Stromal cell of bone marrow (primary cell): ENCODE measurements around the gene GALNT9.
A peak's percentile ranks its signal among the peaks of the same experiment; 100 is the strongest.
"Not testable (repeated sequence)": the region's sequence is repeated elsewhere in the genome, so short reads cannot be mapped to it uniquely, and the experiment has no call there.

ENCODE experiments used
- DNase-seq: peaks from one replicate; pipeline ENCODE4 v3.0.0-alpha.2; 2012; ENCODE audit warnings: low read depth

The GALNT9 gene

GRCh38 chr12:132196873-132197390 is 132.5 kb downstream of the GALNT9 start:
- no peak for DNase-seq

GRCh38 chr12:132196038-132196872 is 133.1 kb downstream of the GALNT9 start:
- DNase-seq = no peak

DNA sequence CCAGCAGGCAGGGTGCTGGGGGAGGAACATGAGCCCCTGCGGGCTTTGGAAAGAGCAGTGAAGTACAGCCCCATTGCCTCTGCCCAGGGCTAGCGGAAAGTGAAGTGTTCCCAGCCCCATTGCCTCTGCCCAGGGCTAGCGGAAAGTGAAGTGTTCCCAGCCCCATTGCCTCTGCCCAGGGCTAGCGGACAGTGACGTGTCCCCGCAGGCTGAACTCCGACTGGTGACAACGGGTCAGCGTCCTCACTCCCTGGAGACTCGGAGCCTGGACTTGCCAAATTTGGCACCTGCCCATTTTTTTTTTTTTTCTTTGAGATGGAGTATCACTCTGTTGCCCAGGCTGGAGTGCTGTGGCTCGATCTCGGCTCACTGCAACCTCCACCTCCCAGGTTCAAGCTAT is 134.1 kb downstream of the GALNT9 start:
- not testable (repeated sequence) for DNase-seq

GRCh38 chr12:132194556-132194955 is 134.8 kb downstream of the GALNT9 start:
- no peak for DNase-seq

GRCh38 chr12:132194056-132194455 is 135.3 kb downstream of the GALNT9 start:
- no peak for DNase-seq

DNA sequence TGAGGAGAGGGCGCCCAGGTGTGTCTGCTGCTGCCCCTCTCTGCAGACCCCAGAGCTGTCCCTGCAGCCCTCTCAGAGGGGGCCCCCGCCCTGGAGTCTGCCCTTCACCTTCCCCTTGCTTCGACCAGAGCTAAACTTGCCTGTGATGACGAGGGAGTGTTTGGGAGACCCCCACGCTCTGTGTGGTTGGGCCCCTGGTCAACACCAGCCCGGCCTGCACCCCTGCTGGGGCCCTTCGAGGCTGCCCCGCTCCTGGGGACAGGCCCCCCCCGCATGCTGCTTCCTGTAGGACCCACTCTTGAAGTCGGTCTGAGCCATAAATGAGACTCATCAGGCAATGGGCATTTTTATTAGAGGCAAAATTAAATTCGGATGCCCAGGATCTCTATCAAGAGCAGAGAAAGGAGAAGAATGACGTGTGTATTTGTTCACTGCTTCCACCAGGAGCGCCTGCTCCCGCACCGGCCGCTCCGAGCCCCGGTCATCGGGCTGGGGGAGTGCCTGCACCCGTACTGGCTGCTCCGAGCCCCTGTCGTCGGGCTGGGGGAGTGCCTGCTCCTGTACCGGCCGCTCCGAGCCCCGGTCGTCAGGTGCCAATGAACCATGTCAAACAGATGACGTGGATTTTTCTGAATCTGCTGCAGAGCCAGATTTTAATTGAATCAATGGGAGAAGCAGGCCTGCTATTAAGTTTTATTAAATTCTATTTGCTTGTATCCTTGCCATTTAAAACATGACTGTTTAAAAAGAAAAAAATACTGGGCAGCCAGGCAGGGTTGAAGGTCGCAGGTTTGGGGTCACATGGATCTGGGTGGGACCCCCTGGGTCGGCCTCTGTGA is 137.5 kb downstream of the GALNT9 start:
- no peak for DNase-seq

GRCh38 chr12:132190834-132191500 is 138.4 kb downstream of the GALNT9 start:
- DNase-seq = no peak

DNA sequence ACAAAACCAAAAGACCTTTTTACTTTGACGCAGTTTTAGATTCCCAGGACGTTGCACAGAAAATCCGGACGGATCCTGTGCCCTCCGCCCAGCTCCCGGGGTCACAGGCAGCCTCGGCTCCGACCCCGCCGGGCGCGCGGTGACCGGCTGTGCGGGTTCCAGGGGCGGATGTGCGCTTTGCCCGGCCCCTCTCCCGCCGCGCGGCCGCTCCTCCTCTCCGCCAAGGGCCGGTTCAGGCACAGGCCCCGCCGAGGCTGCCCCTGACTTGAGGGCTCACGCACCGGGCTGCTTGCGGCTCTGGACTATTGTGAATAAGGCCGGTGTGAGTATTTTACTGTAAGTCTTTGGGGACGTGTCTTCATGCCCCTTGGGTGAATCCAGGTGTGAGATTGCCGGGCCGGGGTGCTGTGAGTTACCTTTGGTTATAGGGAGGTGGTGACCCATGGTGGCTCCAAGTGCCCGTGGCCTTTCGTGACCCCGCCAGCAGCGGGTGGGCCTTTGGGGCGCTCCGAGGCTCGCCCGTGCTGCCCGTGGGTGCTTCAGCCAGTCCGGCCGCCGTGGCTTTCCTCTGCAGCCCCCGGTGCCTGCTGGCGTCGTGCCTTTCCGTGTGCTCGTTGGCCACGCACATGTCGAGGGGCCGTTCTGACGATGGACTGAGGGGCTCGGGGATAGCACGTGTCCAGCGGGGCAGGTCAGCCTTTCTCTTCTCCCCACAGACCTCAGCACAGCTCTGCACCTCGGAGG is 139.2 kb downstream of the GALNT9 start:
- DNase-seq = no peak

DNA sequence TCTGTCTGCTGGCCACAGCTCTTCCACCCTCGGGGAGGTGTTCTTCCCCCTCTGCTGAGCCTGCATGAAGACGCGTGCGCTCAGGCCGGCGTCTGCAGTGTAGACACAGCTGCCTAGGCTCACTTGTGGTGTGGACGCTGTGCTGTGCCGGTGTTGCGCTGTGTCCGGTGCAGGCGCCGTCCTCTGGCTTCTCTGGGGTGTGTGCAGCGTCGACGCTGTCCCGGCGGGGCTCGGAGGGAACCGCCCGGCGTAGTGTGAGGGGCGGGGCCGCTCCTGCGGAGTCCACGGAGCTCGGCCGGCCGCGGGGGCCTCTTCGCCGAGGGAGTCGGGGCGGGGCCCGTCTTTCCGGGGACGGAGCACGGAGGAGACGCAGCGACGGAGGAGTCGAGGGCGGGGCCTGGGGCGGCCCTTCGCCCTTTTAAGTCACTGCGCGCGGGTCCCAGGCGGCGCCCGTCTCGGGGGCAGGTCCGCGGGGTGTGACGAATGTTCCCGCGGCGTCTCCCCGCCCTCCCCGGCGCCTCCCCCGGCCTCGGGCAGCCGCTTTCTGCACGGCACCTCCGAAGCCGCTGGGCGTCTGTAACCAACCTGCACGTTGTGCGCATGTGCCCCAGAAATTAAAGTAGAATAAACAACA is 139.9 kb downstream of the GALNT9 start:
- DNase-seq = peak; percentile 48

DNA sequence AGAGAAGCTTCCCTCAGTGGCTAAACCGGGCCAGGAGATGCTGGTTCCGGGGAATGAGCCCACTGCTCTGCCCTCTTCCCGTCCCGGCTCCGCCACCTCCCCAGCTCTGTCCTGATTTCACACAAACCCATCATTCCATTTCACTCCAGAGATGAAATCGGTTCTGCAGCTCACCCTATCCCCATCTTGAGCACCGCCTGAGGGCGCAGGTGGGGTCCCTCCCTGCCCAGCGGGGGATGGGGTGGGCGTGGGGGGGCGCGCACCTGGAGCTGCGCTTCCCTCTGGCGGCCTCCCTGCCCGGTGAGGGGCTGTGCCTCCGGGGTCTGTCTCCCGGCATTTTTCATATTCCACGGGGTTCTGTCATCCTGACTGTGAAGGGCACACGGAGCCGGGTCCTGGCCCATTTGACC is 140.5 kb downstream of the GALNT9 start:
- DNase-seq = no peak

GRCh38 chr12:132188451-132188901 is 140.9 kb downstream of the GALNT9 start:
- DNase-seq = no peak

- no peak for DNase-seq
Observed at GRCh38 chr12:132187646-132188450, 141.5 kb downstream of the GALNT9 start.

GRCh38 chr12:132186857-132187620 is 142.3 kb downstream of the GALNT9 start:
- no peak for DNase-seq

DNA sequence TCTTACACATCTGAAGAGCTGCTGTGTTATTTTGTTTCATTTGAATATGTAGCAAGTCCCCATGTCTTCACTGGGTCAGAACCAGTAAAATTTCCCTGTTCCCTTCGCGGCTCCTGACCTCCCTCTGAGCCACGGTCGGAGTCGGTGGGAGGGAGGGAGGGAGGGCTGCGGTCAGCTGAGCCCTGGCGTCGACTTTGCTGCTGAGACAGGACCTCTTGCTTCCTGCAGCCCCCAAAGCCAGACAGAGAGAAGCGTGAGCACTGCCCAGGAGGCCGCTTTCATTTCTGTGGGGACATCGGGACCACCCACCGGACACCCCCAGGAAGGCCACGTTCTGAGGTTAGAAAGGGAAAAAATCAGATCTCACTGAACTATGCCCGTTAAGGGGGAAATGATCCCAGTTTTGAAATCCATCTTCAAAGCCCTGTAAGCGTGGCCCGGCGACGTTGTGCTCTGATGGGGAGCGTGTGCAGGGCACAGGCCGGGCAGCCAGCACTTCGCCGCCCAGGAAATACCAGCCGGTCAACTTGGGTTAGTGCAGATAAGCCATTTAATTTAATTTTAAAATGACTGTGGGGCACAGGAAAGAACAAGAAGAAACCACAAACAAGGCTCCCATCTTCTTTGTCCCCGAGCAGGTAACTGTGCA is 143.1 kb downstream of the GALNT9 start:
- no peak for DNase-seq

DNA sequence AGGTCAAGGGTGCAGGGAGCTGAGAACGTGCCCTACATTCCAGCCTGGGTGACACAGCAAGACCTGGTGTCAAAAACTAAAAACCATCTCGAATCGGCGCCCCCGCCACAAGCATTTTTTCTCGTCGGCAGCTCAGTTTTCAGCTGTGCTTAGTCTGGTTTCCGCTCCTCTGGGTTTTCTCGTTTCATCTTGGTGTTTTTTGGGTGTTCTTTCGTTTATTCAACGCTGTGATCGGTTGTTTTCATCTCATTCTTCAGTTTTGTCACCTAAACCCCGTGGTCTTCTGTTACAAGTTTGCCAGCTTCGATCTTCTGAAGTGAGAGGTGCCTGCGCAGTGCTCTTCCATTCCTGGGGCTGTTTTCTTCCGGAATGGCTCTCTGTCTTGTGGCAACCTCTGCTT is 143.7 kb downstream of the GALNT9 start:
- no peak for DNase-seq

DNA sequence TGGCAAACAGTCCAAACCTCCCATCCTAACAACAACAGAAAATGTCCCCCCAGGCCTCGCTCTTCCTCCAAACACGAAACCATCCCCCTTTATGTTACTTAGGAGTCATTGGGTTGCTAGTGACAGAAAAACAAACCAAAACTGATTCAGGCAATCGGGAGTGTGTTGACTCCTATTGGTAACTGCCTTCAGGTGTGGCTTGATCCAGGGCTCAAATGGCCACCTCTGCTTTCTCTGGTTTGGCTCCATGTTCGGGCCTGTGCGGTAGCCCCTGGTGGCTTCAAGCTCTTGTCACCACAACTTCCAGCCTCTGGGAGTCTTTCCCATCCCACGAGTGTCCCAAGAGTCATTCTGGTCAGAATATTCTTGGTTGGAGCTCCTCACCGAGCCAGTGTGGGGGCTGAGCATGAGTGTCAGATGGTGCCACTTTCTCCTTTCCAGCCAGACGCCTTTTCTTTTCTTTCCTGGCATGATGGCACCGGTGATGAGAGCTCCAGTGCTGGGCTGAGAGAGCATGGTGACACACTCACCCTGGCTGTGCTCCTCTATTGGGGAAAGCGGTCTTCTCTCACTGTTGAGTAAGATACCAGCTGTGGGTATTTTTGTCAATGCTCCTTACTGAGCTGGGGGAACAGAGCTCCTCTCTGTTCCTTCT is 146.6 kb downstream of the GALNT9 start:
- no peak for DNase-seq

DNA sequence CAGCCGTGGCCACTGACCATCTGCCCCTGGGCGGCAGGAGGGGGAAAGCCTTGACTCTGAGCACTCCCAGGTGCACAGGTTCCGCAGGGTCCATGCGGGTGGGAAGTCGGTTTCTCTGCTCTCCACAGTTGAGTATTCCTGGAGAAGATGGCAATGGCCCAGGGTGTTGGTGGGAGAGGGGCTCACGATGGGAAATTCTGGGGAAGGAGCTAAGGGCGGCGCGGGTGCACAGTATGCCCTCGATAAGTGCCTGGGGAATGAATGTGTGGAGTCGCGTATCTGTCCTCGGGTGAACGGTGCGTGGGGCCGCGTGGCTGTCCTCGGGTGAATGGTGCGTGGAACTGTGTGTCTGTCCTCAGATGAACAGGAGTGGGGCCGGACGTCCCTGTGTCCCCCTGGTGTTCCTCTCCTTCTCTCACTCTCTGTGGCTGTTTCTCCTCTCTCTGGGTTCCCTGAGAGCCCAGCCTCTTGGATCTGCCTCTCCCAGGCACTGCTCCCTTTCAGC is 147.1 kb downstream of the GALNT9 start:
- no peak for DNase-seq

DNA sequence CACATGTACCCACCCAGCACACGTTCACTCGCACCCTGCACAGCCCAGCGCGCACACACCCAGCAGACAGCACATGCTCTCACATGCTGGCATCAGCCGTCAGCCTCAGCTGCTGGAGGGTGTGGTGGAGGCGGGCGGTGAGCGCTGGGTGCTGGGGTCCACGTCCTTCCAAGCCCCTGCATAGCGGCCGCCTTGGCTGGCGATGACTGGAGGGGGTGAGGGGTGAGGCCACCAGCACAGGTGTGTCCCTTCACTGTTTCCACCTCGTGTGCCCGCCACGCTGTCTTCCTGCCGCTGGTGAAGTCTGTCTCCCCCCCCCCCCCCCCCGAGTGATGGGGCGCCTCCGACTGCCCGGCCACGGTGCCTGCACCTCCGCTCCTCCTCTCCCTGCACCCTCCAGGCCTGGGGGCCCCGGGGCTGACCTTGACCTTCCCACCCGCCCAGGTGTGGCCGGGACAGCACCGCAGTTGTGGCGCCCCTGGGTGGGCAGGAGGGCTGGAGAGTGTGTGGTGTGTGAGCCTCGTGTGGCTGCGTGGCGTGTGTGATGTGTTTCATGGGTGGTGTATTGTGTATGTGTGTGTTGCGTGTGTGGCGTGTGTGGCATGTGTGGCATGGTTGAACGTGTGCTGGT is 147.7 kb downstream of the GALNT9 start:
- DNase-seq = no peak
